Coronary artery (tissue), 2 donors: ENCODE measurements around the gene LMNTD2.

Experiments
- DNase-seq: peaks from one replicate; pipeline ENCODE4 v3.0.0-alpha.2; 2017; ENCODE audit warnings: low spot score
- H3K27ac ChIP-seq, 2 donors: fragments of 200-600 bp; sonication (generic); one replicate each; pipeline ENCODE4 v1.5.1; 2016 to 2019
- H3K4me3 ChIP-seq: fragments of 200-600 bp; sonication (generic); 2 replicates; pipeline ENCODE4 v1.5.1; 2016; ENCODE audit warnings: mild to moderate bottlenecking, moderate library complexity
- CTCF ChIP-seq: fragments of 200-600 bp; sonication (generic); IDR thresholded peaks from one replicate; pipeline ENCODE4 v1.5.1; 2019; ENCODE audit warnings: antibody characterized with exemption

LMNTD2 gene

GRCh38 chr11:605286-606129 lies 45.0 kb upstream of the LMNTD2 start:
- peak overlapping the region in 1 of 2 donors; percentile 40 for H3K27ac ChIP-seq
- TF ChIP-seq CTCF = no peak
- H3K4me3 ChIP-seq = no peak overlapping the region
- DNase-seq = no peak

- Histone ChIP-seq H3K27ac (no peak overlapping the region), H3K4me3 (no peak overlapping the region)
- no peak for DNase-seq
- no peak for TF ChIP-seq CTCF
These were observed 42.6 kb upstream of the LMNTD2 start for GRCh38 chr11:603154-603553.

- no peak for DNase-seq
- no peak overlapping the region for H3K27ac ChIP-seq
- no peak overlapping the region for H3K4me3 ChIP-seq
- TF ChIP-seq CTCF = no peak
These were observed 41.2 kb upstream of the LMNTD2 start for GRCh38 chr11:601573-602245.

GRCh38 chr11:598005-598680 lies 37.6 kb upstream of the LMNTD2 start:
- Histone ChIP-seq H3K4me3 (no peak overlapping the region), H3K27ac (no peak overlapping the region)
- no peak for DNase-seq
- no peak for TF ChIP-seq CTCF

- no peak for DNase-seq
- no peak for TF ChIP-seq CTCF
These were observed 36.7 kb upstream of the LMNTD2 start for GRCh38 chr11:597166-597725.

GRCh38 chr11:596374-596773 lies 35.8 kb upstream of the LMNTD2 start:
- DNase-seq = no peak
- H3K27ac ChIP-seq = no peak overlapping the region
- TF ChIP-seq CTCF = no peak
- H3K4me3 ChIP-seq = no peak overlapping the region

More at GRCh38 chr11:597166-597725, 36.7 kb upstream of the LMNTD2 start:
- Histone ChIP-seq H3K27ac (no peak overlapping the region), H3K4me3 (no peak overlapping the region)
